T-helper 17 cell (primary cell): ENCODE data around the gene GPR42. TPM values are rescaled to one million over a fixed set of nuclear protein-coding genes. Genes with fewer than 3 reads are reported as not detected.

Experiments
- ATAC-seq: fragments of 150-1000 bp; cut with Tn5 transposase; 2 replicates; pipeline ENCODE4 v1.10.0; 2021; ENCODE audit warnings: mild to moderate bottlenecking, moderate library complexity
- DNase-seq, 3 donors: peaks; one replicate each; pipeline versions ENCODE4 v3.0.0 to v3.0.0-alpha.2; 2020 to 2021
- H3K9me3 ChIP-seq: one replicate; pipeline ENCODE4 v1.7.0; 2013; ENCODE audit warnings: low read length, mild to moderate bottlenecking; ENCODE audit not compliant: control insufficient read depth, poor library complexity, severe bottlenecking
- H3K27ac Mint-ChIP-seq: one replicate; pipeline ENCODE4 v1.8.0; 2022; ENCODE audit warnings: mild to moderate bottlenecking, moderate library complexity, mixed read lengths
- H3K27me3 Mint-ChIP-seq: one replicate; pipeline ENCODE4 v1.8.0; 2022; ENCODE audit warnings: mixed read lengths
- H3K36me3 Mint-ChIP-seq: one replicate; pipeline ENCODE4 v1.8.0; 2022; ENCODE audit warnings: low read depth, mixed read lengths
- H3K4me1 Mint-ChIP-seq: one replicate; pipeline ENCODE4 v1.8.0; 2022; ENCODE audit warnings: mild to moderate bottlenecking, mixed read lengths
- H3K4me3 Mint-ChIP-seq: one replicate; pipeline ENCODE4 v1.8.0; 2022; ENCODE audit warnings: mild to moderate bottlenecking, moderate library complexity, mixed read lengths
- total RNA-seq, 4 donors: library from RNA in 2 of 4; stranded (reverse) in 2 of 4; gene quantifications; one replicate each; pipeline ENCODE4 v1.2.3 and lab custom pipeline; 2022 to 2026

The GPR42 gene, protein sequence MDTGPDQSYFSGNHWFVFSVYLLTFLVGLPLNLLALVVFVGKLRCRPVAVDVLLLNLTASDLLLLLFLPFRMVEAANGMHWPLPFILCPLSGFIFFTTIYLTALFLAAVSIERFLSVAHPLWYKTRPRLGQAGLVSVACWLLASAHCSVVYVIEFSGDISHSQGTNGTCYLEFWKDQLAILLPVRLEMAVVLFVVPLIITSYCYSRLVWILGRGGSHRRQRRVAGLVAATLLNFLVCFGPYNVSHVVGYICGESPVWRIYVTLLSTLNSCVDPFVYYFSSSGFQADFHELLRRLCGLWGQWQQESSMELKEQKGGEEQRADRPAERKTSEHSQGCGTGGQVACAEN
- total RNA-seq (under 1 TPM in 1 of 2 donors, not detected in 1; 0.20 TPM), total RNA-seq (lab: John Stamatoyannopoulos, UW) (0 reads per million in 2 donors)

DNA sequence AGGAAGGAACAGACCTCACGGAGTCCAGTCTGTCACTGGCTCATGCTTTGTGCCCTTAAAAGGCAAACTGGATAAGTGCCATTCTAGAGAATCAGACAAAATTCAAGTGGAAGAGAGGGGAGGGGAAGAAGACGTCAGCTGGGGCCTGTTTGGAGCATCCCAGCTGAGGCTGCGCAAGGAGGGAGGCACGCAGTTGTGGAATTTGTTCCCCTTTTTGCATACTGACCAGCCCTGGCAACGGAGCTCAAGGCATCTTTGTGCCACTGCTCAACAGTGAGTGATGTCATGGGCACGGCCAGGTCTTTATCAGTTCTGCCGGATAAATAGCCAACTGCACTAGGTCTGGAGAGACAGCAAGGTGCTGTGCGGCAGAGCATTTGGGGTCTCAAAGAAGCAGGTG lies at the start of gene GPR42:
TSS of gene GPR42 (plus strand) at position 347 of the 400 bp plus-strand sequence. CDS start 292 bp downstream, outside the sequence.
- ATAC-seq: no peak
- H3K4me1 Mint-ChIP-seq: peaks cover 6% of the 10 kb centered on the region
- H3K36me3 Mint-ChIP-seq: peaks cover 6% of the 10 kb centered on the region
- no peak for DNase-seq
- H3K9me3 ChIP-seq: no peaks in the 10 kb centered on the region
- peaks cover 44% of the 10 kb centered on the region for H3K27me3 Mint-ChIP-seq
- no peak within 1 kb of the TSS for H3K27ac Mint-ChIP-seq
- H3K4me3 Mint-ChIP-seq: no peak within 1 kb of the TSS

DNA sequence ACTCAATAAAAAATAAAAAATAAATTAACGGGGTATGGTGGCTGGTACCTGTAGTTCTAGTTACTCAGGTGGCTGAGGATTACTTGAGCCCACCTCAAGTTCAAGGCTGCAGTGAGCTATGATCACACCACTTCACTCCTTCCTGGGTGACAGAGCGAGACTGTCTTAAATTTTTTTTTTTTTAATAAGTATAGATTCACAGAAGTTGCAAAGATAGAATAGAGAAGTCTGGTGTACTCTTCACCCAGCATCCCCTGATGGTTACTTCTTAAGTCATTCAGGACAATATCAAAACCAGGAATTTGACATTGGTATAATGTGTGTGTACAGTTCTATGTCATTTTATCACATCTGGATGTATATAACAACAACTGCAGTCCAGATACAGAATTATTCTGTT lies 49.6 kb upstream of the GPR42 start:
- Mint-ChIP-seq H3K4me3 (no peak overlapping the region), H3K4me1 (peaks cover 12% of the 10 kb centered on the region), H3K36me3 (no peaks in the 10 kb centered on the region), H3K27ac (no peak overlapping the region), H3K27me3 (peaks cover 6% of the 10 kb centered on the region)
- ATAC-seq (no peak), DNase-seq (no peak)
- no peaks in the 10 kb centered on the region for H3K9me3 ChIP-seq

- no peak overlapping the region for H3K4me3 Mint-ChIP-seq
Measured at GRCh38 chr19:35322014-35322413, 48.9 kb upstream of the GPR42 start.

GRCh38 chr19:35327642-35328041 lies 43.2 kb upstream of the GPR42 start:
- H3K9me3 ChIP-seq: no peaks in the 10 kb centered on the region
- ATAC-seq (no peak), DNase-seq (no peak)
- H3K36me3 Mint-ChIP-seq: peaks cover 2% of the 10 kb centered on the region
- H3K27ac Mint-ChIP-seq: peak overlapping the region; percentile 72
- H3K27me3 Mint-ChIP-seq: peaks cover 12% of the 10 kb centered on the region
- no peak overlapping the region for H3K4me3 Mint-ChIP-seq
- H3K4me1 Mint-ChIP-seq: peaks cover 7% of the 10 kb centered on the region

More at GRCh38 chr19:35322014-35322413, 48.9 kb upstream of the GPR42 start:
- no peaks in the 10 kb centered on the region for H3K36me3 Mint-ChIP-seq
- no peaks in the 10 kb centered on the region for H3K9me3 ChIP-seq
- ATAC-seq: no peak
- DNase-seq: no peak
- H3K4me1 Mint-ChIP-seq: peaks cover 12% of the 10 kb centered on the region
- H3K27me3 Mint-ChIP-seq: peaks cover 6% of the 10 kb centered on the region
- H3K27ac Mint-ChIP-seq: no peak overlapping the region

DNA sequence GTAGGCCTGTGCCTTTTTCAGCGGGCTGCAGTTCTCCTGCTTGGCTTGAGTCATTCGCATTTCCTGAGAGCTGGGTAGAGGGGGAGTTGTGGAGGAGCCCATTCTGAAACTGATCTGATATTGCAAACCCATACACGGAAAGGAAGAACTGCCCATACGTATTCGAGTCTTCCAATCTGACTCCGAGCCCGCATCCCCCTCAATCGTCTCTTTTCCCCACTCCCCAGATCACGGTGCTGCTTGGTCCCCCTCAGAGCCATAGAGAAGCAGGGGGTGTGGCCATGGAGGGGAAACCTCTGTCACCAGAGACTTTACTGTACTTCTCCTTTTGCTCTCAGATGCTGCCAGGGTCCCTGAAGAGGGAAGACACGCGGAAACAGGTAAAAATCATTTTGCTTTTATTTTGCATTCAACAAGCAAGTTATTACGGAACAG lies 42.0 kb upstream of the GPR42 start, which contains the start of gene CD22:
TSS of gene CD22 (plus strand) at position 337 of the 435 bp plus-strand sequence. CDS start 2,854 bp downstream, outside the sequence.
- peaks cover 2% of the 10 kb centered on the region for H3K36me3 Mint-ChIP-seq
- H3K4me3 Mint-ChIP-seq: peak within 1 kb of the TSS; percentile 47
- no peaks in the 10 kb centered on the region for H3K9me3 ChIP-seq
- peaks cover 16% of the 10 kb centered on the region for H3K4me1 Mint-ChIP-seq
- peak within 1 kb of the TSS; percentile 72 for H3K27ac Mint-ChIP-seq
- DNase-seq (no peak), ATAC-seq (peak; percentile 59)
- peaks cover 17% of the 10 kb centered on the region for H3K27me3 Mint-ChIP-seq

DNA sequence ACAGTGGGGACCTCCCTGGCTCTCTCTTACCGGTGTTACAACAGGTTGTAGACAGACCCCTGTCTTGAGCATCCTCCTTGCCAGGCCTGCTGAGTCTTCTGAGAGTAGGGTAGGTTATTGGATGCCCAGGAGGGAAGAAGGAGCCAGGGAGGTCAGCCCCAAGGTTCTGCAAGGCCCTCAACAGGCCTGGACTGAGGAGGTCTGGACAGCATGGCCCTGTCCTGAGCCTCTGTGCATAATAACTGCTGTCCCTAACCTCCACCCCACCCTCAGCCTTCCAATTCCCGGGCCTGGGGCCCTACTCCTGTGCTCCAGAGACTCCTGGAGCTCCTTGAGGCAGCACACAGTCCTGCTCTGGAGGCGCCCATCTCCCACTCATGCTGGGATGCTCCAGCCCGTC lies 41.5 kb upstream of the GPR42 start:
- DNase-seq: no peak
- Mint-ChIP-seq H3K36me3 (peaks cover 4% of the 10 kb centered on the region), H3K27ac (no peak overlapping the region), H3K4me3 (peak overlapping the region; percentile 47), H3K4me1 (peaks cover 17% of the 10 kb centered on the region), H3K27me3 (peaks cover 22% of the 10 kb centered on the region)
- no peaks in the 10 kb centered on the region for H3K9me3 ChIP-seq
- no peak for ATAC-seq

GRCh38 chr19:35330475-35330874 lies 40.4 kb upstream of the GPR42 start:
- Mint-ChIP-seq H3K4me1 (peaks cover 18% of the 10 kb centered on the region), H3K27ac (no peak overlapping the region), H3K27me3 (peaks cover 30% of the 10 kb centered on the region), H3K36me3 (peaks cover 4% of the 10 kb centered on the region), H3K4me3 (peak overlapping the region; percentile 66)
- DNase-seq (no peak), ATAC-seq (peak; percentile 71)
- no peaks in the 10 kb centered on the region for H3K9me3 ChIP-seq

DNA sequence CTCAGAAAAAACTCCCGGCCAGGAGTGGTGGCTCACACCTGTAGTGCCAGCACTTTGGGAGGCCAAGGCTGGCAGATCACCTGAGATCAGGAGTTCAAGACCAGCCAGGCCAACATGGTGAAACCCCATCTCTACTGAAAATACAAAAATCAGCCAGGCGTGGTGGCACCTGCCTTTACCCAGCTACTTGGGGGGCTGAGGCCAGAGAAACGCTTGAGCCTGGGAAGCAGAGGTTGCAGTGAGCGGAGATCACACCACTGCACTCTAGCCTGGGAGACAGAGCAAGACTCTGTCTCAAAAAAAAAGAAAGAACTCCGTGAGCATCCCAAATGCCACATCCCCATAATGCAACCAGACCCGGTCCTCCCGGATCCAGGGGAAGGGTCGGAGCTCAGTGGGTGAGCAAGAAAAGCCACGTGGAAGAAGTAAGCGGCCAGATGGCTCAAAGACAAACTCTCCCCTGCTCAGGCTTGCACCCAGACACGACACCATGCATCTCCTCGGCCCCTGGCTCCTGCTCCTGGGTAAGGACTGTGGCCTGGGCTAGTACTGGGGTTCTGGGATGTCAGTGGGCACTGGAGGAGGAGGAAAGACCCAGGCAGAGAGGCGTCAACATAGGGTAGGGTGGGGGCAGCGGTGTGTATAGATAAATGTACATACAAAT lies 39.2 kb upstream of the GPR42 start:
- no peaks in the 10 kb centered on the region for H3K9me3 ChIP-seq
- H3K4me1 Mint-ChIP-seq: peaks cover 18% of the 10 kb centered on the region
- peak overlapping the region; percentile 16 for H3K27ac Mint-ChIP-seq
- peaks cover 4% of the 10 kb centered on the region for H3K36me3 Mint-ChIP-seq
- H3K27me3 Mint-ChIP-seq: peaks cover 30% of the 10 kb centered on the region
- peak overlapping the region; percentile 41 for H3K4me3 Mint-ChIP-seq
- DNase-seq (no peak), ATAC-seq (no peak)

- ATAC-seq (peak; percentile 60), DNase-seq (no peak)
- peaks cover 30% of the 10 kb centered on the region for H3K27me3 Mint-ChIP-seq
- peaks cover 4% of the 10 kb centered on the region for H3K36me3 Mint-ChIP-seq
- no peaks in the 10 kb centered on the region for H3K9me3 ChIP-seq
- peak overlapping the region; percentile 31 for H3K4me3 Mint-ChIP-seq
- H3K4me1 Mint-ChIP-seq: peaks cover 18% of the 10 kb centered on the region
- H3K27ac Mint-ChIP-seq: no peak overlapping the region
Measured at GRCh38 chr19:35332817-35333216, 38.1 kb upstream of the GPR42 start.

DNA sequence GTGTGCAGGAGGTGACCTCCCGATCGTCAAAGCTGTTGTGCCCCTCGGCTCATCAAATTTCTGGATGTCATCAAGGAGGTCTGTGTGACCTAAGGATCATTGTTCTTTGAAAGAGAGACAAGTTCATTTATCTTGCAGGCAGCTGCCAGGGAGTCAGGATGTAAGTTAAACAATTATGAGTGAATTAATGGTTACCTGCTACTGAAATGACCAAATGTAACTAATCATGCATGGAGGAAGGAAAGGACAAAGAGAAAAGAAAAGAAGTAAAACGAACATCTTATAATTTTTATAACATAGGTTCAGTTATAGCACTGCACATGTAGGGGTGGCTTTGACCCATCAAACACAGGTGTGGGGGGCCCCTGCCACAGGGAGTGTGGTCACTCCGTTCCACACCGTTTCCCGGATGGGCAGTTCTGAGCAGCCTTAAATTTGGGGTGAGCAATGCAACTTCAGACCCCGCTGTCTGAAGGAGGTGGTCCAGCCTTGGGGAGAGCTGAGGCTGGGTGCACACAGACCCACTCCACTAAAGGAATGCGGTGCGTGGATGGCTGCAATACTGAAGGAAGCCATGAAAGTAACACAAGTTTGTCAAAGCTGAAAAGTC lies 36.6 kb upstream of the GPR42 start:
- H3K4me3 Mint-ChIP-seq: peak overlapping the region; percentile 56
- peaks cover 4% of the 10 kb centered on the region for H3K36me3 Mint-ChIP-seq
- ATAC-seq (no peak), DNase-seq (no peak)
- no peaks in the 10 kb centered on the region for H3K9me3 ChIP-seq
- H3K27me3 Mint-ChIP-seq: peaks cover 30% of the 10 kb centered on the region
- no peak overlapping the region for H3K27ac Mint-ChIP-seq
- peaks cover 18% of the 10 kb centered on the region for H3K4me1 Mint-ChIP-seq

- Mint-ChIP-seq H3K4me3 (no peak overlapping the region), H3K27me3 (peaks cover 19% of the 10 kb centered on the region), H3K4me1 (peaks cover 15% of the 10 kb centered on the region), H3K27ac (no peak overlapping the region), H3K36me3 (peaks cover 2% of the 10 kb centered on the region)
- DNase-seq: no peak
- H3K9me3 ChIP-seq: no peaks in the 10 kb centered on the region
- no peak for ATAC-seq
Measured at GRCh38 chr19:35336166-35336955, 34.5 kb upstream of the GPR42 start.

DNA sequence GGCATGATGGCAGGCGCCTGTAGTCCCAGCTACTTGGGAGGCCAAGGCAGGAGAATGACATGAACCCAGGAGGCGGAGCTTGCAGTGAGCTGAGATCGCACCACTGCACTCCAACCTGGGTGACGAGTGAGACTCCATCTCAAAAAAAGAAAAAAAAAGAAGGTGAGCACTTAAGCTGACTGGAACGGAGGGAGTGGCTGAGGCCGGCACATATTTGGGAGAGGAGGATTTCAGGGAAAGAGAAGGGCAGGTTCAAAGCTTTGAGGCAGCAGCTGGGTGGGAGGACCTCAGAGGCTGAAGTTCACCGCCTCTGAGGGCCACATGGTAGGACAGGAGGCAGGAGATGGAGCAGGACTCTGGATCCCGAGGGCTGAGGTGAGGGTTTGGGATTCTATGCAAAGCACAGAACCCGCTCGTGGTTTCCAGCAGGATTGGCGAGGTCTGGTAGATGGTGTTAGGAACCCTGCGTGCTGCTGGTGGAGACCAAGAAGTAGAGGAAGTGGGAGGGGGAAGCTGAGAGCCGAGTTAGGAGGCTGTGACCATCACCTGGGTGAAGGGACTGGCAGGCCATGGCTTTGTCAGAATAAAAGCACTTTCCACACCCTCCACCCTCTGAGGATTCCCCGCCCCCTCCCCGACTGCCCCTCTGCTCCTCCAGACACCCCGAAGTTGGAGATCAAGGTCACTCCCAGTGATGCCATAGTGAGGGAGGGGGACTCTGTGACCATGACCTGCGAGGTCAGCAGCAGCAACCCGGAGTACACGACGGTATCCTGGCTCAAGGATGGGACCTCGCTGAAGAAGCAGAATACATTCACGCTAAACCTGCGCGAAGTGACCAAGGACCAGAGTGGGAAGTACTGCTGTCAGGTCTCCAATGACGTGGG lies 33.5 kb upstream of the GPR42 start:
- ATAC-seq (no peak), DNase-seq (no peak)
- Mint-ChIP-seq H3K4me1 (peaks cover 18% of the 10 kb centered on the region), H3K27ac (no peak overlapping the region), H3K36me3 (peaks cover 2% of the 10 kb centered on the region), H3K27me3 (peaks cover 18% of the 10 kb centered on the region), H3K4me3 (no peak overlapping the region)
- no peaks in the 10 kb centered on the region for H3K9me3 ChIP-seq
